Stimulated activated naive CD8-positive, alpha-beta T cell treated with anti-CD3 and anti-CD28 coated beads, Interleukin-15, amount 100 ng/mL, for 72 hours (primary cell): ENCODE data around the gene MINDY2.
"Not testable (repeated sequence)": the region's sequence is repeated elsewhere in the genome, so short reads cannot be mapped to it uniquely, and the experiment has no call there.

Experiments used
- ATAC-seq: fragments of 150-1000 bp; cut with Tn5 transposase; 2 replicates; pipeline ENCODE4 v1.10.0; 2021; ENCODE audit warnings: mild to moderate bottlenecking, moderate library complexity
- DNase-seq, 2 donors: peaks; one replicate each; pipeline ENCODE4 v3.0.0; 2021 to 2022
- H3K27ac Mint-ChIP-seq, 2 donors: one replicate each; pipeline ENCODE4 v1.8.0; 2022; ENCODE audit warnings: mild to moderate bottlenecking in 2 of 2, mixed read lengths in 2 of 2, moderate library complexity in 2 of 2
- H3K27me3 Mint-ChIP-seq: one replicate; pipeline ENCODE4 v1.8.0; 2022; ENCODE audit warnings: mixed read lengths
- H3K4me1 Mint-ChIP-seq: one replicate; pipeline ENCODE4 v1.8.0; 2022; ENCODE audit warnings: mild to moderate bottlenecking, mixed read lengths
- H3K4me3 Mint-ChIP-seq, 2 donors: one replicate each; pipeline ENCODE4 v1.8.0; 2022; ENCODE audit warnings: mild to moderate bottlenecking in 2 of 2, mixed read lengths in 2 of 2, moderate library complexity in 1 of 2
- H3K9me3 Mint-ChIP-seq, 2 donors: one replicate each; pipeline ENCODE4 v1.8.0; 2022; ENCODE audit warnings: mixed read lengths in 2 of 2

The MINDY2 gene

GRCh38 chr15:58877999-58878825 lies 107.1 kb downstream of the MINDY2 start:
- DNase-seq (no peak), ATAC-seq (no peak)
- Mint-ChIP-seq H3K9me3 (no peaks in the 10 kb centered on the region), H3K27ac (peak overlapping the region in 1 of 2 donors; percentile 33), H3K4me3 (no peak overlapping the region), H3K4me1 (no peaks in the 10 kb centered on the region), H3K27me3 (no peaks in the 10 kb centered on the region)

- H3K9me3 Mint-ChIP-seq, result no peaks in the 10 kb centered on the region
- H3K27ac Mint-ChIP-seq, result no peak overlapping the region
- no peak overlapping the region for H3K4me3 Mint-ChIP-seq
- DNase-seq, result no peak
- ATAC-seq, result no peak
- H3K4me1 Mint-ChIP-seq, result no peaks in the 10 kb centered on the region
- H3K27me3 Mint-ChIP-seq, result no peaks in the 10 kb centered on the region
These were observed 109.2 kb downstream of the MINDY2 start for GRCh38 chr15:58880320-58880719.

GRCh38 chr15:58882243-58882642 lies 111.1 kb downstream of the MINDY2 start:
- Mint-ChIP-seq H3K4me1 (no peaks in the 10 kb centered on the region), H3K4me3 (no peak overlapping the region), H3K27me3 (no peaks in the 10 kb centered on the region), H3K27ac (peak overlapping the region in 1 of 2 donors; percentile 31), H3K9me3 (no peaks in the 10 kb centered on the region)
- DNase-seq (no peak), ATAC-seq (no peak)

- H3K4me1 Mint-ChIP-seq, DNase-seq, H3K4me3 Mint-ChIP-seq, H3K9me3 Mint-ChIP-seq, H3K27me3 Mint-ChIP-seq, ATAC-seq: not testable (repeated sequence)
- H3K27ac Mint-ChIP-seq, result peak overlapping the region in 1 of 2 donors; percentile 60
These were observed 112.8 kb downstream of the MINDY2 start for GRCh38 chr15:58883926-58884325.

GRCh38 chr15:58886921-58887320 lies 115.8 kb downstream of the MINDY2 start:
- no peaks in the 10 kb centered on the region for H3K27me3 Mint-ChIP-seq
- no peaks in the 10 kb centered on the region for H3K9me3 Mint-ChIP-seq
- no peak for ATAC-seq
- DNase-seq, result no peak
- H3K27ac Mint-ChIP-seq, result peak overlapping the region; percentile 28 to 83
- no peaks in the 10 kb centered on the region for H3K4me1 Mint-ChIP-seq
- H3K4me3 Mint-ChIP-seq, result no peak overlapping the region

GRCh38 chr15:58889363-58889762 lies 118.3 kb downstream of the MINDY2 start:
- H3K27ac Mint-ChIP-seq, result peak overlapping the region in 1 of 2 donors; percentile 26
- H3K27me3 Mint-ChIP-seq, result no peaks in the 10 kb centered on the region
- ATAC-seq (no peak), DNase-seq (no peak)
- no peaks in the 10 kb centered on the region for H3K4me1 Mint-ChIP-seq
- H3K9me3 Mint-ChIP-seq, result no peaks in the 10 kb centered on the region
- no peak overlapping the region for H3K4me3 Mint-ChIP-seq

GRCh38 chr15:58898150-58898680 lies 127.1 kb downstream of the MINDY2 start:
- ATAC-seq (no peak), DNase-seq (no peak)
- no peaks in the 10 kb centered on the region for H3K27me3 Mint-ChIP-seq
- no peak overlapping the region for H3K4me3 Mint-ChIP-seq
- peaks cover 5% of the 10 kb centered on the region for H3K4me1 Mint-ChIP-seq
- peak overlapping the region in 1 of 2 donors; percentile 7 for H3K27ac Mint-ChIP-seq
- H3K9me3 Mint-ChIP-seq, result no peaks in the 10 kb centered on the region

GRCh38 chr15:58900631-58901030 lies 129.5 kb downstream of the MINDY2 start:
- no peak for DNase-seq
- Mint-ChIP-seq H3K9me3 (no peaks in the 10 kb centered on the region), H3K4me1 (peaks cover 5% of the 10 kb centered on the region), H3K27ac (no peak overlapping the region), H3K27me3 (no peaks in the 10 kb centered on the region), H3K4me3 (no peak overlapping the region)
- no peak for ATAC-seq

- H3K27ac Mint-ChIP-seq, result no peak overlapping the region
- DNase-seq (no peak), ATAC-seq (no peak)
- no peak overlapping the region for H3K4me3 Mint-ChIP-seq
- peaks cover 30% of the 10 kb centered on the region for H3K4me1 Mint-ChIP-seq
- no peaks in the 10 kb centered on the region for H3K27me3 Mint-ChIP-seq
- H3K9me3 Mint-ChIP-seq, result no peaks in the 10 kb centered on the region
These were observed 137.6 kb downstream of the MINDY2 start for GRCh38 chr15:58908550-58909309.

GRCh38 chr15:58909616-58910015 lies 138.5 kb downstream of the MINDY2 start:
- Mint-ChIP-seq H3K4me3 (no peak overlapping the region), H3K4me1 (peaks cover 30% of the 10 kb centered on the region), H3K9me3 (no peaks in the 10 kb centered on the region), H3K27me3 (no peaks in the 10 kb centered on the region), H3K27ac (peak overlapping the region in 1 of 2 donors; percentile 21)
- ATAC-seq, result no peak
- no peak for DNase-seq

- H3K4me3 Mint-ChIP-seq, result no peak overlapping the region
- no peaks in the 10 kb centered on the region for H3K27me3 Mint-ChIP-seq
- no peaks in the 10 kb centered on the region for H3K9me3 Mint-ChIP-seq
- peaks cover 33% of the 10 kb centered on the region for H3K4me1 Mint-ChIP-seq
- no peak overlapping the region for H3K27ac Mint-ChIP-seq
- DNase-seq, result no peak
- ATAC-seq, result no peak
These were observed 139.4 kb downstream of the MINDY2 start for GRCh38 chr15:58910456-58910855.
